ENCODE results near the gene PRCP.
"Not testable (repeated sequence)": the region's sequence is repeated elsewhere in the genome, so short reads cannot be mapped to it uniquely, and the experiment has no call there.

PRCP gene

GRCh38 chr11:82900277-82901164 is at the start of gene PRCP:
Gene PRCP (minus strand): TSS chr11:82900430. CDS start chr11:82900402, 28 bp downstream.
- DNase-seq (ENCODE audit: low read depth in 1 of 2, low spot score in 1 of 2): peak; percentile 80 to 92

- no peak for DNase-seq (ENCODE audit: low read depth in 1 of 2, low spot score in 1 of 2)
Observed at GRCh38 chr11:82949352-82949751, 49.1 kb upstream of the PRCP start.

GRCh38 chr11:82945682-82946081 is 45.5 kb upstream of the PRCP start:
- no peak for DNase-seq (ENCODE audit: low read depth in 1 of 2, low spot score in 1 of 2)

GRCh38 chr11:82945041-82945440 is 44.8 kb upstream of the PRCP start:
- not testable (repeated sequence) for DNase-seq (ENCODE audit: low read depth in 1 of 2, low spot score in 1 of 2)

- no peak for DNase-seq (ENCODE audit: low read depth in 1 of 2, low spot score in 1 of 2)
Observed at GRCh38 chr11:82944198-82944597, 44.0 kb upstream of the PRCP start.

GRCh38 chr11:82943430-82943829 is 43.2 kb upstream of the PRCP start:
- not testable (repeated sequence) for DNase-seq (ENCODE audit: low read depth in 1 of 2, low spot score in 1 of 2)

GRCh38 chr11:82942376-82942775 is 42.1 kb upstream of the PRCP start:
- no peak for DNase-seq (ENCODE audit: low read depth in 1 of 2, low spot score in 1 of 2)

GRCh38 chr11:82939456-82939855 is 39.2 kb upstream of the PRCP start:
- no peak for DNase-seq (ENCODE audit: low read depth in 1 of 2, low spot score in 1 of 2)

GRCh38 chr11:82937554-82937953 is 37.3 kb upstream of the PRCP start:
- no peak for DNase-seq (ENCODE audit: low read depth in 1 of 2, low spot score in 1 of 2)

GRCh38 chr11:82936261-82936660 is 36.0 kb upstream of the PRCP start:
- no peak for DNase-seq (ENCODE audit: low read depth in 1 of 2, low spot score in 1 of 2)

- no peak for DNase-seq (ENCODE audit: low read depth in 1 of 2, low spot score in 1 of 2)
Observed at GRCh38 chr11:82932564-82932963, 32.3 kb upstream of the PRCP start.

GRCh38 chr11:82930734-82931133 is 30.5 kb upstream of the PRCP start:
- no peak for DNase-seq (ENCODE audit: low read depth in 1 of 2, low spot score in 1 of 2)

- no peak for DNase-seq (ENCODE audit: low read depth in 1 of 2, low spot score in 1 of 2)
Observed at GRCh38 chr11:82930229-82930628, 30.0 kb upstream of the PRCP start.

GRCh38 chr11:82929121-82929520 is 28.9 kb upstream of the PRCP start:
- DNase-seq (ENCODE audit: low read depth in 1 of 2, low spot score in 1 of 2): no peak

GRCh38 chr11:82927264-82927880 is 27.1 kb upstream of the PRCP start:
- peak in 1 of 2 donors; percentile 30 for DNase-seq (ENCODE audit: low read depth in 1 of 2, low spot score in 1 of 2)

GRCh38 chr11:82924522-82925224 is 24.4 kb upstream of the PRCP start:
- DNase-seq (ENCODE audit: low read depth in 1 of 2, low spot score in 1 of 2): no peak

GRCh38 chr11:82922396-82923173 is 22.4 kb upstream of the PRCP start:
- DNase-seq (ENCODE audit: low read depth in 1 of 2, low spot score in 1 of 2): not testable (repeated sequence)

GRCh38 chr11:82920227-82920626 is 20.0 kb upstream of the PRCP start:
- DNase-seq (ENCODE audit: low read depth in 1 of 2, low spot score in 1 of 2): not testable (repeated sequence)

GRCh38 chr11:82919786-82920185 is 19.6 kb upstream of the PRCP start:
- DNase-seq (ENCODE audit: low read depth in 1 of 2, low spot score in 1 of 2): not testable (repeated sequence)

- no peak for DNase-seq (ENCODE audit: low read depth in 1 of 2, low spot score in 1 of 2)
Observed at GRCh38 chr11:82909015-82909640, 8.9 kb upstream of the PRCP start.

- no peak for DNase-seq (ENCODE audit: low read depth in 1 of 2, low spot score in 1 of 2)
Observed at GRCh38 chr11:82908311-82908710, 8.1 kb upstream of the PRCP start.
